ENCODE data around the gene AKAP1. TPM values are rescaled to one million over a fixed set of nuclear protein-coding genes. Genes with fewer than 3 reads are reported as not detected.
A peak's percentile ranks its signal among the peaks of the same experiment; 100 is the strongest.

The AKAP1 gene
- total RNA-seq, 2 donors from 2014 or later: 11.6 to 18.5 TPM

DNA sequence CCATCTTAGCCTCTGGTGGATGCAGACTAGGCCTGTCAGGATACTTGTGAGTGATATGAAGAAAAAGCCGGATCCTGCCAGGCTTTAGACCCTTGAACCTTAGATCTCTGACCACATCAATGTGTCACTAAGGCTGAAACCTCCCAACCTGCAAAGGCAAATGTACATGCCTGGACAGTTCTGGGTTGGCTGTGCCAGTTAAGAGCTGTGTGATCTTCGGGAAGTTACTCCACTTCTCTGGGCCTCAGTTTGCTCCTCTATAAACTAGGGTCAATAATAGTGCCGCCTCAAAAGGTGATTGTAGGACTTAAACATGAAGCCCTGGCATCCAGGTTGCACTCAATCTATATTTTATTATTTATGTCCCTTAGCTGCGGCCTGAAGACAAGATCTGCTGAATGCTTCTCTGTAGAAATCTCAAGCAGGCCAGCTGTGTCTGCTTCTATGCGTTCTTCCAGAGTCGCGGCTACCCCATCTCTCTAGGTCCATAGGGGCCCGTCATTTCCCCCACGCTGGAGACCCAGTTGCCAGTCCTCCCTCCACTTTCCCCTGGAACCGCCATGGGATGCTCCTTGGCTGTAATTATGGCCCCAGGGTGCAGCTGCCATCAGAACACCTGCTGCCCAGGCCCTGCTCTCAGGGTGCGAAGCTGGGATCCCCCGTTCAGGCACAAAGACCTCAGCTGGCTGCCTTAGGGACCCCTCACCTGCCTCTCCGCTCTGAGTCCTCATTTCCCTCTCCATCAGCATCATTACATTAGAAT, 50.2 kb downstream of the AKAP1 start:
- H3K9ac ChIP-seq (ENCODE audit: extremely low read depth, low read length, poor library complexity, severe bottlenecking): no peak overlapping the region

DNA sequence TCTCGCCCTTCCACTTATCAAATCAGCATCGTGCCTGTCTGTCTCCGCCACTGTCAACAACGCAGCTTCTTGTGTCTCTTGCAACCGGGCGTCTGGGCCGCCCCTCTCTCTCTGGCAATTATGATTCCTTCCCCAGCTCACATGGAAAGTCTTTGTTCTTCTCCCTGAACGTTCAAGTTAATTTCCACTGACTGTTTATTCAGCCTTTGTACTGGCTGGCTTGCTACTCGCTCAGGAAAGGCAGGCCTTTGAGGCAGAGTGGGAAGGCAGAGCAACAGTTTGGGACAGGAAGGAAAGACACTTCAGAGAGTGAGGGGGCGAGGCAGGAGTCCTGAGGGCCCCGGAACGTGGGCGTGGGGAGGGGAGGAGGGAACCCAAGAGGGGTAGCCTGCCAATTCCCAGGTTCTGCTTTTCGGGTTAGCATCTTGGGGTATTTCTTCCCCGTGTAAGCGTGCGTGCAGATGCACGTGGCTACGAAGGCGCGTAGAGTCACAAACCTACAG, 50.8 kb downstream of the AKAP1 start:
- H3K4me1 ChIP-seq (ENCODE audit: control insufficient read depth, insufficient read depth, low read length): no peaks in the 10 kb centered on the region
- H3K27ac ChIP-seq (ENCODE audit: low read depth, low read length): peak overlapping the region; percentile 94
- H3K4me1 Mint-ChIP-seq: peaks cover 2% of the 10 kb centered on the region
- no peaks in the 10 kb centered on the region for H3K36me3 ChIP-seq (ENCODE audit: control insufficient read depth, insufficient read depth, low read length)
- no peak overlapping the region for H3K4me3 ChIP-seq (ENCODE audit: low read length)
- WGBS, 2 experiments (ENCODE audit: insufficient coverage in 1 of 2, insufficient read length in 1 of 2): 84 to 89% methylated on average over 17 to 21 of the region's 21 CpGs
- no peaks in the 10 kb centered on the region for H3K9me3 ChIP-seq (ENCODE audit: control insufficient read depth, low read length)
- H3K36me3 Mint-ChIP-seq (ENCODE audit: low read depth): no peaks in the 10 kb centered on the region
- H3K4me3 Mint-ChIP-seq: no peak overlapping the region
- no peaks in the 10 kb centered on the region for H3K27me3 ChIP-seq (ENCODE audit: control insufficient read depth, insufficient read depth, low read length, poor library complexity, severe bottlenecking)
- H3K9me3 Mint-ChIP-seq: no peaks in the 10 kb centered on the region
- H3K27ac Mint-ChIP-seq: no peak overlapping the region
- TF ChIP-seq, protein P1, sequence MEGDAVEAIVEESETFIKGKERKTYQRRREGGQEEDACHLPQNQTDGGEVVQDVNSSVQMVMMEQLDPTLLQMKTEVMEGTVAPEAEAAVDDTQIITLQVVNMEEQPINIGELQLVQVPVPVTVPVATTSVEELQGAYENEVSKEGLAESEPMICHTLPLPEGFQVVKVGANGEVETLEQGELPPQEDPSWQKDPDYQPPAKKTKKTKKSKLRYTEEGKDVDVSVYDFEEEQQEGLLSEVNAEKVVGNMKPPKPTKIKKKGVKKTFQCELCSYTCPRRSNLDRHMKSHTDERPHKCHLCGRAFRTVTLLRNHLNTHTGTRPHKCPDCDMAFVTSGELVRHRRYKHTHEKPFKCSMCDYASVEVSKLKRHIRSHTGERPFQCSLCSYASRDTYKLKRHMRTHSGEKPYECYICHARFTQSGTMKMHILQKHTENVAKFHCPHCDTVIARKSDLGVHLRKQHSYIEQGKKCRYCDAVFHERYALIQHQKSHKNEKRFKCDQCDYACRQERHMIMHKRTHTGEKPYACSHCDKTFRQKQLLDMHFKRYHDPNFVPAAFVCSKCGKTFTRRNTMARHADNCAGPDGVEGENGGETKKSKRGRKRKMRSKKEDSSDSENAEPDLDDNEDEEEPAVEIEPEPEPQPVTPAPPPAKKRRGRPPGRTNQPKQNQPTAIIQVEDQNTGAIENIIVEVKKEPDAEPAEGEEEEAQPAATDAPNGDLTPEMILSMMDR (conservative IDR thresholded peaks at IDR 0.05): no peak
- no peak for DNase-seq
- H3K27me3 Mint-ChIP-seq (ENCODE audit: insufficient read depth): no peaks in the 10 kb centered on the region
- no peak overlapping the region for H3K9ac ChIP-seq (ENCODE audit: extremely low read depth, low read length, poor library complexity, severe bottlenecking)

More for the DNA sequence above, 50.2 kb downstream of the AKAP1 start:
- 87 to 91% methylated on average over 12 to 13 of the region's 13 CpGs for WGBS, 2 experiments (ENCODE audit: insufficient coverage in 1 of 2, insufficient read length in 1 of 2)
- DNase-seq: no peak
- Histone ChIP-seq H3K4me3 (ENCODE audit: low read length) (no peak overlapping the region), H3K27me3 (ENCODE audit: control insufficient read depth, insufficient read depth, low read length, poor library complexity, severe bottlenecking) (no peaks in the 10 kb centered on the region), H3K9me3 (ENCODE audit: control insufficient read depth, low read length) (no peaks in the 10 kb centered on the region), H3K27ac (ENCODE audit: low read depth, low read length) (peak overlapping the region; percentile 94), H3K36me3 (ENCODE audit: control insufficient read depth, insufficient read depth, low read length) (no peaks in the 10 kb centered on the region), H3K4me1 (ENCODE audit: control insufficient read depth, insufficient read depth, low read length) (no peaks in the 10 kb centered on the region)
- H3K27me3 Mint-ChIP-seq (ENCODE audit: insufficient read depth): no peaks in the 10 kb centered on the region
- H3K4me3 Mint-ChIP-seq: no peak overlapping the region
- H3K36me3 Mint-ChIP-seq (ENCODE audit: low read depth): no peaks in the 10 kb centered on the region
- TF ChIP-seq, protein P1 (conservative IDR thresholded peaks at IDR 0.05): no peak
- no peak overlapping the region for H3K27ac Mint-ChIP-seq
- peaks cover 6% of the 10 kb centered on the region for H3K4me1 Mint-ChIP-seq
- H3K9me3 Mint-ChIP-seq: no peaks in the 10 kb centered on the region

DNA sequence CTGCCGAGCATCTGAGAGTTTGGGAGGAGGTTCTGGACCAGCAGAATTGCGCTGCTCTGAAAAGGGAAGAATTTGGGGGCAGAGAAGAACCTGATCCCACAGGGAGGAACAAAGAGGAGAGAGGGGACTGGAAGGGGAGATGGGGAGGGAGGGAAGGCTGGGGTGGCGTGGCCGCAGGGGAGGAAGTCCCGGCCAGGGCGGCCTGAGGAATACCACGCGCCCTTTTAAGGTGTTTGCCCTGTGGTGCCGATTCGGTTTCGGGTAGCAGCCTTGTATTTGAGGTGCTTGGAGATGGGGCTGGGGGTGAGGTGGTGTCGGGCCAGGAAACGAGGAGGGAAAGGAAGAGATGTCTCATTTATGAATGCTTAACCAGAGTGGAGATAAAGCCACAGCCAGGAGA, 51.3 kb downstream of the AKAP1 start:
- DNase-seq: no peak
- H3K27me3 Mint-ChIP-seq (ENCODE audit: insufficient read depth): no peaks in the 10 kb centered on the region
- Histone ChIP-seq H3K27me3 (ENCODE audit: control insufficient read depth, insufficient read depth, low read length, poor library complexity, severe bottlenecking) (no peaks in the 10 kb centered on the region), H3K9me3 (ENCODE audit: control insufficient read depth, low read length) (no peaks in the 10 kb centered on the region), H3K36me3 (ENCODE audit: control insufficient read depth, insufficient read depth, low read length) (no peaks in the 10 kb centered on the region), H3K4me1 (ENCODE audit: control insufficient read depth, insufficient read depth, low read length) (no peaks in the 10 kb centered on the region), H3K27ac (ENCODE audit: low read depth, low read length) (peak overlapping the region; percentile 94), H3K4me3 (ENCODE audit: low read length) (no peak overlapping the region), H3K9ac (ENCODE audit: extremely low read depth, low read length, poor library complexity, severe bottlenecking) (no peak overlapping the region)
- H3K4me3 Mint-ChIP-seq: no peak overlapping the region
- no peaks in the 10 kb centered on the region for H3K36me3 Mint-ChIP-seq (ENCODE audit: low read depth)
- TF ChIP-seq, protein P1 (conservative IDR thresholded peaks at IDR 0.05): no peak
- peaks cover 2% of the 10 kb centered on the region for H3K4me1 Mint-ChIP-seq
- H3K9me3 Mint-ChIP-seq: no peaks in the 10 kb centered on the region
- no peak overlapping the region for H3K27ac Mint-ChIP-seq
- WGBS, 2 experiments (ENCODE audit: insufficient coverage in 1 of 2, insufficient read length in 1 of 2): 89 to 90% methylated on average over 7 to 13 of the region's 13 CpGs

Measured in endodermal cell (in vitro differentiated cells).